Measurements from ENCODE around the gene CIBAR2.

Gene CIBAR2

GRCh38 chr16:85067426-85067825 is 44.8 kb downstream of the CIBAR2 start:
- H3K4me3 Mint-ChIP-seq = no peak overlapping the region
- no peaks in the 10 kb centered on the region for H3K27me3 Mint-ChIP-seq (ENCODE audit: low read depth)
- DNase-seq (ENCODE audit: low spot score) = no peak
- H3K27ac Mint-ChIP-seq = no peak overlapping the region
- no peaks in the 10 kb centered on the region for H3K4me1 Mint-ChIP-seq (ENCODE audit: low read depth)
- H3K36me3 Mint-ChIP-seq (ENCODE audit: low read depth) = no peaks in the 10 kb centered on the region
- H3K9me3 Mint-ChIP-seq = no peaks in the 10 kb centered on the region

- Mint-ChIP-seq H3K36me3 (ENCODE audit: low read depth) (no peaks in the 10 kb centered on the region), H3K4me3 (no peak overlapping the region), H3K27me3 (ENCODE audit: low read depth) (no peaks in the 10 kb centered on the region), H3K27ac (no peak overlapping the region), H3K9me3 (no peaks in the 10 kb centered on the region), H3K4me1 (ENCODE audit: low read depth) (no peaks in the 10 kb centered on the region)
- no peak for DNase-seq (ENCODE audit: low spot score)
Observed at GRCh38 chr16:85067024-85067423, 45.2 kb downstream of the CIBAR2 start.

- Mint-ChIP-seq H3K9me3 (no peaks in the 10 kb centered on the region), H3K27me3 (ENCODE audit: low read depth) (peaks cover under 1% of the 10 kb centered on the region), H3K27ac (no peak overlapping the region), H3K4me1 (ENCODE audit: low read depth) (no peaks in the 10 kb centered on the region), H3K4me3 (no peak overlapping the region), H3K36me3 (ENCODE audit: low read depth) (no peaks in the 10 kb centered on the region)
- no peak for DNase-seq (ENCODE audit: low spot score)
Observed at GRCh38 chr16:85066346-85066885, 45.9 kb downstream of the CIBAR2 start.

- no peak for DNase-seq (ENCODE audit: low spot score)
- Mint-ChIP-seq H3K36me3 (ENCODE audit: low read depth) (no peaks in the 10 kb centered on the region), H3K4me3 (no peak overlapping the region), H3K27me3 (ENCODE audit: low read depth) (peaks cover 2% of the 10 kb centered on the region), H3K9me3 (no peaks in the 10 kb centered on the region), H3K4me1 (ENCODE audit: low read depth) (no peaks in the 10 kb centered on the region), H3K27ac (no peak overlapping the region)
Observed at GRCh38 chr16:85065099-85065498, 47.2 kb downstream of the CIBAR2 start.

- Mint-ChIP-seq H3K4me1 (ENCODE audit: low read depth) (peaks cover 2% of the 10 kb centered on the region), H3K27me3 (ENCODE audit: low read depth) (peaks cover 3% of the 10 kb centered on the region), H3K4me3 (no peak overlapping the region), H3K36me3 (ENCODE audit: low read depth) (no peaks in the 10 kb centered on the region), H3K9me3 (no peaks in the 10 kb centered on the region), H3K27ac (no peak overlapping the region)
- DNase-seq (ENCODE audit: low spot score) = no peak
Observed at GRCh38 chr16:85064186-85064585, 48.1 kb downstream of the CIBAR2 start.

- no peak for DNase-seq (ENCODE audit: low spot score)
- Mint-ChIP-seq H3K36me3 (ENCODE audit: low read depth) (no peaks in the 10 kb centered on the region), H3K4me1 (ENCODE audit: low read depth) (peaks cover 2% of the 10 kb centered on the region), H3K9me3 (no peaks in the 10 kb centered on the region), H3K27me3 (ENCODE audit: low read depth) (peaks cover 7% of the 10 kb centered on the region), H3K27ac (no peak overlapping the region), H3K4me3 (no peak overlapping the region)
Observed at GRCh38 chr16:85062845-85063244, 49.4 kb downstream of the CIBAR2 start.

GRCh38 chr16:85062323-85062722 is 49.9 kb downstream of the CIBAR2 start:
- peaks cover 2% of the 10 kb centered on the region for H3K36me3 Mint-ChIP-seq (ENCODE audit: low read depth)
- no peaks in the 10 kb centered on the region for H3K9me3 Mint-ChIP-seq
- DNase-seq (ENCODE audit: low spot score) = no peak
- H3K4me1 Mint-ChIP-seq (ENCODE audit: low read depth) = peaks cover 6% of the 10 kb centered on the region
- no peak overlapping the region for H3K27ac Mint-ChIP-seq
- no peak overlapping the region for H3K4me3 Mint-ChIP-seq
- peaks cover 11% of the 10 kb centered on the region for H3K27me3 Mint-ChIP-seq (ENCODE audit: low read depth)

GRCh38 chr16:85061566-85061965 is 50.7 kb downstream of the CIBAR2 start:
- Mint-ChIP-seq H3K9me3 (no peaks in the 10 kb centered on the region), H3K27ac (no peak overlapping the region), H3K4me1 (ENCODE audit: low read depth) (peaks cover 14% of the 10 kb centered on the region), H3K36me3 (ENCODE audit: low read depth) (peaks cover 2% of the 10 kb centered on the region), H3K4me3 (no peak overlapping the region), H3K27me3 (ENCODE audit: low read depth) (peaks cover 15% of the 10 kb centered on the region)
- DNase-seq (ENCODE audit: low spot score) = no peak

GRCh38 chr16:85058909-85059308 is 53.4 kb downstream of the CIBAR2 start:
- Mint-ChIP-seq H3K27ac (no peak overlapping the region), H3K4me3 (no peak overlapping the region), H3K4me1 (ENCODE audit: low read depth) (peaks cover 30% of the 10 kb centered on the region), H3K9me3 (no peaks in the 10 kb centered on the region), H3K27me3 (ENCODE audit: low read depth) (peaks cover 15% of the 10 kb centered on the region), H3K36me3 (ENCODE audit: low read depth) (peaks cover 2% of the 10 kb centered on the region)
- DNase-seq (ENCODE audit: low spot score) = no peak

GRCh38 chr16:85057948-85058347 is 54.3 kb downstream of the CIBAR2 start:
- Mint-ChIP-seq H3K9me3 (no peaks in the 10 kb centered on the region), H3K27ac (no peak overlapping the region), H3K36me3 (ENCODE audit: low read depth) (peaks cover 2% of the 10 kb centered on the region), H3K27me3 (ENCODE audit: low read depth) (peaks cover 15% of the 10 kb centered on the region), H3K4me3 (peak overlapping the region; percentile 41), H3K4me1 (ENCODE audit: low read depth) (peaks cover 30% of the 10 kb centered on the region)
- DNase-seq (ENCODE audit: low spot score) = no peak

- DNase-seq (ENCODE audit: low spot score) = no peak
- H3K4me1 Mint-ChIP-seq (ENCODE audit: low read depth) = peaks cover 30% of the 10 kb centered on the region
- no peak overlapping the region for H3K27ac Mint-ChIP-seq
- no peaks in the 10 kb centered on the region for H3K9me3 Mint-ChIP-seq
- peak overlapping the region; percentile 68 for H3K4me3 Mint-ChIP-seq
- H3K27me3 Mint-ChIP-seq (ENCODE audit: low read depth) = peaks cover 15% of the 10 kb centered on the region
- peaks cover 2% of the 10 kb centered on the region for H3K36me3 Mint-ChIP-seq (ENCODE audit: low read depth)
Observed at GRCh38 chr16:85057212-85057889, 54.9 kb downstream of the CIBAR2 start.

GRCh38 chr16:85056211-85056748 is 56.0 kb downstream of the CIBAR2 start:
- Mint-ChIP-seq H3K36me3 (ENCODE audit: low read depth) (peaks cover 2% of the 10 kb centered on the region), H3K27me3 (ENCODE audit: low read depth) (peaks cover 14% of the 10 kb centered on the region), H3K27ac (peak overlapping the region; percentile 78), H3K4me3 (peak overlapping the region; percentile 68), H3K9me3 (no peaks in the 10 kb centered on the region), H3K4me1 (ENCODE audit: low read depth) (peaks cover 30% of the 10 kb centered on the region)
- no peak for DNase-seq (ENCODE audit: low spot score)

GRCh38 chr16:85055493-85056210 is 56.6 kb downstream of the CIBAR2 start:
- peaks cover 2% of the 10 kb centered on the region for H3K36me3 Mint-ChIP-seq (ENCODE audit: low read depth)
- peak overlapping the region; percentile 78 for H3K27ac Mint-ChIP-seq
- peak overlapping the region; percentile 68 for H3K4me3 Mint-ChIP-seq
- peaks cover 13% of the 10 kb centered on the region for H3K27me3 Mint-ChIP-seq (ENCODE audit: low read depth)
- H3K4me1 Mint-ChIP-seq (ENCODE audit: low read depth) = peaks cover 30% of the 10 kb centered on the region
- no peaks in the 10 kb centered on the region for H3K9me3 Mint-ChIP-seq
- peak; percentile 91 for DNase-seq (ENCODE audit: low spot score)

GRCh38 chr16:85054948-85055492 is 57.3 kb downstream of the CIBAR2 start:
- DNase-seq (ENCODE audit: low spot score) = no peak
- Mint-ChIP-seq H3K4me1 (ENCODE audit: low read depth) (peaks cover 30% of the 10 kb centered on the region), H3K9me3 (no peaks in the 10 kb centered on the region), H3K4me3 (peak overlapping the region; percentile 68), H3K27ac (peak overlapping the region; percentile 78), H3K27me3 (ENCODE audit: low read depth) (peaks cover 13% of the 10 kb centered on the region), H3K36me3 (ENCODE audit: low read depth) (peaks cover 2% of the 10 kb centered on the region)
